Thymus (tissue), 11 donors: ENCODE measurements around the gene ABHD4. TPM values are rescaled to one million over a fixed set of nuclear protein-coding genes. Genes with fewer than 3 reads are reported as not detected.
"Not testable (repeated sequence)": the region's sequence is repeated elsewhere in the genome, so short reads cannot be mapped to it uniquely, and the experiment has no call there.

Source experiments
- DNase-seq, 9 donors: peaks; one replicate each; pipeline ENCODE4 v3.0.0-alpha.2; 2013; ENCODE audit warnings: low spot score in 9 of 9, low read depth in 6 of 9, missing footprints in 1 of 9
- H3K27ac ChIP-seq, 2 donors: one replicate each; pipeline ENCODE4 v1.5.1; 2013; ENCODE audit warnings: control low read depth in 1 of 2, low read depth in 1 of 2, low read length in 1 of 2, mild to moderate bottlenecking in 1 of 2, moderate library complexity in 1 of 2
- H3K27me3 ChIP-seq, 2 donors: one replicate each; pipeline ENCODE4 v1.5.1; 2013; ENCODE audit warnings: low read length in 1 of 2; ENCODE audit not compliant: control insufficient read depth in 2 of 2, insufficient read depth in 1 of 2
- H3K36me3 ChIP-seq, 2 donors: one replicate each; pipeline ENCODE4 v1.5.1; 2013; ENCODE audit warnings: low read length in 1 of 2, mild to moderate bottlenecking in 1 of 2, moderate library complexity in 1 of 2; ENCODE audit not compliant: control insufficient read depth in 2 of 2, insufficient read depth in 2 of 2
- H3K4me1 ChIP-seq, 2 donors: one replicate each; pipeline ENCODE4 v1.5.1; 2013; ENCODE audit warnings: low read length in 2 of 2; ENCODE audit not compliant: control insufficient read depth in 2 of 2, insufficient read depth in 2 of 2
- H3K4me3 ChIP-seq, 2 donors: one replicate each; pipeline ENCODE4 v1.5.1; 2013; ENCODE audit warnings: low read length in 2 of 2, control low read depth in 1 of 2, mild to moderate bottlenecking in 1 of 2
- H3K9me3 ChIP-seq, 2 donors: one replicate each; pipeline ENCODE4 v1.5.1; 2013; ENCODE audit warnings: low read length in 1 of 2, mild to moderate bottlenecking in 1 of 2; ENCODE audit not compliant: control insufficient read depth in 2 of 2, insufficient read depth in 1 of 2
- WGBS: extraction: QIAGEN DNeasy Blood & Tissue Kit; methylation state at CpG from one replicate; pipeline ENCODE4 v1.1.7; 2013; 5-methylcytosine and 5-hydroxymethylcytosine counted together
- polyA plus RNA-seq: library from polyadenylated mRNA; stranded (reverse); fragments of 200-250 nt; gene quantifications from one replicate; pipeline ENCODE4 v1.2.3, GENCODE V29; 2013
- total RNA-seq: library from RNA; stranded (reverse); fragments of 120-200 nt; gene quantifications from one replicate; pipeline ENCODE4 v1.2.4, GENCODE V29; 2013
- donor health status: healthy.

Gene ABHD4
- total and polyA plus RNA-seq, 2 donors, result 3.4 to 9.3 TPM

DNA sequence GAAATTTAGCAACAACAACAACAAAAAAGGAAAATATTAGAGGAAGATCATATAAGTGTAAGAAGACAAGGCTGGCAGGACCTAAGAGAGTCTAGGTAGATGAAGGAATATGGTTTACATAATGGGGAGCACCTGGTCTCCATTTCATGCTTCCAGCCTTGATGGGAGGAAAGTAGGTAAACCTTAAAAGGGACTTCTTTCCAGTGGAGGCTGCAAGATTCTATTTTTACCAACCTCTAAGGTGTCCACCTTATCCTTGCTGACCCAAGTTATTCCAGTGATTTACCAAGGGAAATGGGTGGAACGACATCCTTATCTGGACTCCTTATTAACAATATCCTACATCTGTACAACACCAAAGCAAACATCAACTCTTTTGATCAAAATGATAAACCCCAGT lies 39.1 kb upstream of the ABHD4 start:
- peak in 2 of 9 donors; percentile 23 to 43 for DNase-seq
- Histone ChIP-seq H3K27me3 (no peaks in the 10 kb centered on the region), H3K4me3 (no peak overlapping the region), H3K27ac (peak overlapping the region; percentile 95 to 99), H3K9me3 (no peaks in the 10 kb centered on the region), H3K4me1 (peaks cover 77 to 99% of the 10 kb centered on the region in 2 donors), H3K36me3 (peaks cover 10 to 28% of the 10 kb centered on the region in 2 donors)
- 61% methylated on average over 1 of the region's 1 CpG for WGBS

DNA sequence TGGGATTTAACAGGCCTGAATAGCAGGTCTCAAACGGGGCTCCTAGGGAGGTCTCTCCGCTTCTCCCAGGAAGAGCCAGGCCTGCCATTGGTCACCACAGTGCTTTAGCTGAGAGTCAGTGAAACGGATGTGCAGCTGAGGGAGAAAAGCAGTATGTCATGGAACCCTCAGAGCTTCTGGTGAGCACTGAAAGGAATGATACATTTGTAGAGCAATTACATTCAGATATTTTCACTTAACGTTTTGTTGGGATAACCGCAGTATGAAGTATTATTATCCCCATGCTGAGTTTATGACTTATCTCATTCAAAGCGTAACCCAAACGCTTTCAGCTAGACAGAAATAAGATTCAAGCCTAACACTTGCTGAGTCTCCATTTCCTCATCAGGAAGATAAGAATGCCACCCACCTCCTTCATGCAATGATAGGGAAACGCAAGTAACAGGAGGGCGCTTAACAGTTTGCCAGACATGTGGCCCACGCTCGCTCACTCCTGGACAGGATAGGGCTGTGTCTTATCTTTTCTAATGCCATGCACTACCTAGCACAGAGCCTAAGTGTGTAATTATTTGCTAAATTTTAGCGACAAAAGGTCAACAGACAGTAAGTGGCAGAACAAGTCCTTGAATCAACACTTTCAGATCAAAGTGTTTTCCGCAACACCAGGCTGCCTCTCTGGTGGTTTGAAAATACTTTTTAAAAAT lies 37.3 kb upstream of the ABHD4 start:
- no peaks in the 10 kb centered on the region for H3K27me3 ChIP-seq
- DNase-seq, result peak in 3 of 9 donors; percentile 46 to 69 (median 55)
- H3K36me3 ChIP-seq, result peaks cover 7 to 32% of the 10 kb centered on the region in 2 donors
- no peaks in the 10 kb centered on the region for H3K9me3 ChIP-seq
- 56% methylated on average over 13 of the region's 13 CpGs for WGBS
- peak overlapping the region; percentile 95 to 98 for H3K27ac ChIP-seq
- no peak overlapping the region for H3K4me3 ChIP-seq
- peaks cover 80 to 99% of the 10 kb centered on the region in 2 donors for H3K4me1 ChIP-seq

DNA sequence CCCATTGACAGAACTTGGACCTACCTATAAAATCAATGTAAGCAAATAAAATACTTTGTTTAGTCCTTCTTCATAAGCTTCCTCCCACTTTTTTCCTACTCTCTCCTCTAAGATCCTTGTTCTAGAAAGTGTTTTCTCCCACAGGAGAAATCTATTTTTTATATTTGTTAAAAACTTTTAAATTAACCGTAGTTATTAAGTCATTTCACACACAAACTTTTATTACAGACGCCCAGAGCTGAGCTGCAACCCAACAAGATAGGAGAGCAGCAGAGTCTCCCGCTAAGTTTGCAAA lies 36.8 kb upstream of the ABHD4 start:
- DNase-seq, result no peak
- no peaks in the 10 kb centered on the region for H3K27me3 ChIP-seq
- peak overlapping the region in 1 of 2 donors; percentile 14 for H3K4me3 ChIP-seq
- WGBS, result 21% methylated on average over 3 of the region's 3 CpGs
- H3K36me3 ChIP-seq, result peaks cover 4 to 37% of the 10 kb centered on the region in 2 donors
- H3K27ac ChIP-seq, result peak overlapping the region; percentile 95 to 98
- H3K9me3 ChIP-seq, result no peaks in the 10 kb centered on the region
- peaks cover 84 to 99% of the 10 kb centered on the region in 2 donors for H3K4me1 ChIP-seq

DNA sequence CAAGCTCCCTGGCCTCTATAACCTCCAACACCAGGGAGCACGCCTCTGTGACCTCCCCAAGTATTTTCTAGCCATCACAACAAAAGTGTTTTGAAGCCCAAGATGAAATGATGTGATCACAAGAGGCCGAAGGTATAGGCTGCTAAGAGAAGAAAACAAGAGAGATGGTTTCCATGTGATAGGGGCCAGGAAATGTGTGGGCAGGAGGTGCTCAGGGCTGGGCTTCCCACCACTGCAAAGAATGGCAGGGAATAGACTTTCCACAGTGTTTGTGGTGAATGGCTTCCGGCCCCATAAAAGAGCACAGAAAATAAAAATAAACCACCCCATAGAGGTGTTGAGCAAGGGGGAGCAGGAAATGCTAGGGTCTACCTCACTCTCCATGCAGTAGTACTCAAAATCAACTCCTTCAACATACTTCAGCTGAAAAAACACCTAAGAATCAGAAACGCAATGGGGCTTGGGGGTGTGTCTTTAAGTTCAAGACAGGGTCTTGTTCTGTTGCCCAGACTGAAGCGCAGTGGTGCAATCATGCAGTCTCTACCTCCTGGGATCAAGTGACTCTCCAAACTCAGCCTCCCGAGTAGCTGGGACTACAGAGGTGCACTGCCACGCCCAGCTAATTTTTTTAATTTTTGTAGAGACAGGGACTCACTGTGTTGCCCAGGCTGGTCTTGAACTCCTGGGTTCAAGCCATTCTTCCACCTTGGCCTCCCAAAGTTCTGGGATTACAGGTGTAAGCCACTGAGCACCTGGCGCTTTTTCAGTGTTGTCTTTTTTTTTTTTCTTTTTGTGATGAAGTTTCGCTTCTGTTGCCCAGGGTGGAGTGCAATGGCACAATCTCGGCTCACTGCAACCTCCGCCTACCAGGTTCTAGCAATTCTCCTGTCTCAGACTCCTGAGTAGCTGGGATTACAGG lies 36.2 kb upstream of the ABHD4 start:
- Histone ChIP-seq H3K27ac (peak overlapping the region; percentile 84 to 98), H3K27me3 (no peaks in the 10 kb centered on the region), H3K4me1 (peaks cover 85 to 99% of the 10 kb centered on the region in 2 donors), H3K4me3 (peak overlapping the region in 1 of 2 donors; percentile 23), H3K9me3 (no peaks in the 10 kb centered on the region), H3K36me3 (peaks cover 4 to 38% of the 10 kb centered on the region in 2 donors)
- DNase-seq, result peak in 8 of 9 donors; percentile 76 to 96 (median 88)
- 32% methylated on average over 11 of the region's 11 CpGs for WGBS

DNA sequence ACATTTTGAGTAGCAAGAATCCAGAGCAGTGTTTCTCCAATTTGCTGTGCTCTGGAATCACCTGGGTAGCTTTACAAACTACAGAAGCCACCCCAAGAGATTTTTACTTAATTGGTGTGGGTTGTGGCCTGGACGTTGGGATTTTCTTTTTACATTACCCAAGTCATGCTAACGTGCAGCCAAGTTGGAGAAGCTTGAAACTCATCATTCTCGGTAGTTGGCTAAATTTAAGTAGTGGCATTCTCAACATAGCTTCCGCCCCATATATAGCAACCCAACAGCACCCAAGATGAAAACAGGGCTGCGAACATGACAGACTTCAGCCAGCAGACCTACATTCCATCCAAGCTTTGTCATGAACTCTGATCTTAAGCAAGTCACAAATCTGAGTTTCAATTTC lies 34.1 kb upstream of the ABHD4 start:
- no peaks in the 10 kb centered on the region for H3K27me3 ChIP-seq
- peak in 1 of 9 donors; percentile 53 for DNase-seq
- no peaks in the 10 kb centered on the region for H3K9me3 ChIP-seq
- peaks cover 82 to 96% of the 10 kb centered on the region in 2 donors for H3K4me1 ChIP-seq
- peak overlapping the region; percentile 83 to 98 for H3K27ac ChIP-seq
- no peak overlapping the region for H3K4me3 ChIP-seq
- peaks cover 14 to 53% of the 10 kb centered on the region in 2 donors for H3K36me3 ChIP-seq
- 81% methylated on average over 5 of the region's 5 CpGs for WGBS

DNA sequence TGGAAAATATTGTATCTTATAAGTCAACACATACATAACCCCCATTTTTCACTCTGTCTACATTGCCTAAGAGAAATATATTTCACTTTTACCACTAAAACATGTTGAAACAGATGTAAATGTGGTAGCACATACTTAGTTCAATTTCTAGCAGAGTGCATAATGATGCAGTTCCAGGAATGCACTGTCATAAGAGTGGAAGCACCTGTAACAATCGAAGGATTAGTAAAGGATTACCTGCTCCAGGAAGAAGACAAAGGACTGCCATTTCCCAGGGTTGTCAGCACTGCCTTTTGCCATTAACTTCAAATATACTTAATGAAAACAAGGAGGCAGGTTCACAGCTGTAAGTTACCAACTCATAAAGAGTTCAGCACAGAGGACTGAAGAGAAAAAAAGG lies 33.6 kb upstream of the ABHD4 start:
- 85% methylated on average over 1 of the region's 1 CpG for WGBS
- Histone ChIP-seq H3K4me3 (no peak overlapping the region), H3K36me3 (peaks cover 14 to 57% of the 10 kb centered on the region in 2 donors), H3K27ac (peak overlapping the region; percentile 80 to 98), H3K27me3 (no peaks in the 10 kb centered on the region), H3K9me3 (no peaks in the 10 kb centered on the region), H3K4me1 (peaks cover 82 to 96% of the 10 kb centered on the region in 2 donors)
- no peak for DNase-seq

DNA sequence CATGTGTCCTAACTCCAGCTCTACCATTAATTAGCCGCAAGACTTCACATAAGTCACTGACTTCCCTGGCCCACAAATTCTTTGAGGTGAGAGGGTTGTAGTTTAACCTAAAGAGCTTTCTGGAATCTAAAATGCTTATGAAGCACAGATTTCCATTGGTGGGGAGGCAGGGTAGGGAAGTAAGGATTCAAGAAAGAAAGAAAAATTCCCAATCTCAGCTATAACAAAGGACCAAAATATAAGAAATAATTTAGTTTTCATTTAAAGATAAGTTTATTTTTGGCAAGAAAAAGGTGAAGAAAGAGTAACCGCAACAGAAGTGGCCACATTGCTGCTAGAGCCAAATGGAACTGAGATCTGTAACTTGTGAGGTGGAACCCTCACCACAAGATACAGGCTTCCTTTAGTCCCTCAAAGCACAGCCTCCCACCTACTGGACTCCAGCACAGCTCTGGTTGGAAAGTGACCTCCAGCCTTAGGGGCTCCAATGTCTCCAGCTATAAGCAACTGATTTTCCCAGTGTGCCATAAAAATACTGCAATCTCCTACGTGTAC lies 32.6 kb upstream of the ABHD4 start:
- H3K36me3 ChIP-seq, result peaks cover 14 to 54% of the 10 kb centered on the region in 2 donors
- 92% methylated on average over 3 of the region's 3 CpGs for WGBS
- peak in 1 of 9 donors; percentile 34 for DNase-seq
- peaks cover 80 to 96% of the 10 kb centered on the region in 2 donors for H3K4me1 ChIP-seq
- no peak overlapping the region for H3K4me3 ChIP-seq
- no peaks in the 10 kb centered on the region for H3K27me3 ChIP-seq
- peak overlapping the region; percentile 78 to 98 for H3K27ac ChIP-seq
- H3K9me3 ChIP-seq, result no peaks in the 10 kb centered on the region

DNA sequence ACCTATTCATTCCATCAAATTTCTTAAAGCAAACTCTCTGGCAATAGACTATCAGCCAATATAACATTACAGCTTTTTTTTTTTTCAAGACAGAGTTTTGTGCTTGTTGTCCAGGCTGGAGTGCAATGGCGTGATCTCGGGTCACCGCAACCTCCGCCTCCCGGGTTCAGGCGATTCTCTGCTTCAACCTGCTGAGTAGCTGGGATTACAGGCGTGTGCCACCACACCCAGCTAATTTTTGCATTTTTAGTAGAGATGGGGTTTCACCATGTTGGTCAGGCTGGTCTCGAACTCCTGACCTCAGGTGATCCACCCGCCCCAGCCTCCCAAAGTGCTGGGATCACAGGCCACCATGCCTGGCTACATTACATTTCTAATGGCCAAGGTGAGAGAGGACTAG lies 31.8 kb upstream of the ABHD4 start:
- Histone ChIP-seq H3K27ac (peak overlapping the region; percentile 74 to 98), H3K4me1 (peaks cover 77 to 96% of the 10 kb centered on the region in 2 donors), H3K36me3 (peaks cover 14 to 60% of the 10 kb centered on the region in 2 donors)
- H3K4me3 ChIP-seq, H3K27me3 ChIP-seq, DNase-seq, H3K9me3 ChIP-seq: not testable (repeated sequence)
- 96% methylated on average over 9 of the region's 9 CpGs for WGBS

DNA sequence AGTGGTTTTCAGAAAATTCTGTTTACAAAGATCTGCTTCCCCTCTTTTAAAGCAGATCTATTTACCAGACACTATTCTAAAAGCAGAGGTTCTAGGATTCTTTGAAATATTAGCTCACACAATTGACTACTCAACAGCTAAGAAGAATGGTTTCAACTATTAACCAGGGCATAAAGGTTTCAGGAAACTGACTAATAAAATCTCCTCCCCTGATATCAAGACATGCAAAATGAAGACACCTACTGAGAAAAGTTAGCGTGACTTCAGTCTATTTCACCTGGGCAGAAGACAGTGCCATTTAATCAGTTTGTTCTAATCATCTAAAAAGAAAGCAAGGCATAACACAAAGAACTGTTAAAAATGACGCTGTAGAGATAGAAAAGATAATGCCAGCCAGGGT lies 31.3 kb upstream of the ABHD4 start:
- Histone ChIP-seq H3K4me1 (peaks cover 71 to 94% of the 10 kb centered on the region in 2 donors), H3K36me3 (peaks cover 18 to 65% of the 10 kb centered on the region in 2 donors), H3K27me3 (no peaks in the 10 kb centered on the region), H3K27ac (peak overlapping the region; percentile 79 to 98), H3K9me3 (no peaks in the 10 kb centered on the region), H3K4me3 (no peak overlapping the region)
- 80% methylated on average over 2 of the region's 2 CpGs for WGBS
- DNase-seq, result peak in 1 of 9 donors; percentile 28
